Loucy (cell line): ENCODE data around the gene TRAF3.

Experiments
- H2AFZ ChIP-seq: fragments of 200-600 bp; sonication (generic); 2 replicates; pipeline ENCODE4 v1.6.0; 2016; ENCODE audit warnings: antibody characterized with exemption, mild to moderate bottlenecking, low read length, moderate library complexity
- H3F3A ChIP-seq: fragments of 200-600 bp; 2 replicates; pipeline ENCODE4 v1.6.0; 2016; ENCODE audit warnings: antibody characterized with exemption, low read depth, mild to moderate bottlenecking
- H3K27me3 ChIP-seq: fragments of 200-600 bp; sonication (generic); 2 replicates; pipeline ENCODE4 v1.6.1; 2014; ENCODE audit warnings: low read length, mild to moderate bottlenecking; ENCODE audit not compliant: insufficient read depth, poor library complexity, severe bottlenecking
- H3K36me3 ChIP-seq: fragments of 200-600 bp; sonication (generic); 2 replicates; pipeline ENCODE4 v1.6.1; 2016; ENCODE audit warnings: low read length; ENCODE audit not compliant: insufficient read depth
- H3K4me1 ChIP-seq: fragments of 200-600 bp; sonication (generic); 2 replicates; pipeline ENCODE4 v1.5.1; 2014; ENCODE audit warnings: low read length, mild to moderate bottlenecking; ENCODE audit not compliant: insufficient read depth, poor library complexity, severe bottlenecking
- H3K4me2 ChIP-seq: fragments of 200-600 bp; sonication (generic); 2 replicates; pipeline ENCODE4 v1.6.0; 2014; ENCODE audit warnings: antibody characterized with exemption, low read length, low read depth, mild to moderate bottlenecking; ENCODE audit not compliant: poor library complexity, severe bottlenecking
- H3K4me3 ChIP-seq: fragments of 200-600 bp; sonication (generic); 2 replicates; pipeline ENCODE4 v1.5.1; 2014; ENCODE audit warnings: low read length, mild to moderate bottlenecking, mixed read lengths; ENCODE audit not compliant: poor library complexity, severe bottlenecking
- H3K79me2 ChIP-seq: fragments of 200-600 bp; sonication (generic); 2 replicates; pipeline ENCODE4 v1.6.1; 2014; ENCODE audit warnings: low read length; ENCODE audit not compliant: insufficient read depth
- H3K9ac ChIP-seq: fragments of 200-600 bp; sonication (generic); 2 replicates; pipeline ENCODE4 v1.6.0; 2014; ENCODE audit warnings: mild to moderate bottlenecking, low read depth, low read length, moderate library complexity; ENCODE audit not compliant: poor library complexity, severe bottlenecking
- H3K9me2 ChIP-seq: fragments of 200-600 bp; sonication (generic); replicated peaks from 2 replicates; pipeline ENCODE4 v1.6.1; 2016; ENCODE audit warnings: low read depth, low read length, mixed read lengths
- H3K9me3 ChIP-seq: fragments of 200-600 bp; sonication (generic); 2 replicates; pipeline ENCODE4 v1.6.1; 2014; ENCODE audit warnings: mild to moderate bottlenecking, antibody characterized with exemption, low read length, low read depth; ENCODE audit not compliant: insufficient read depth
- H4K20me1 ChIP-seq: fragments of 200-600 bp; sonication (generic); 2 replicates; pipeline ENCODE4 v1.6.0; 2014; ENCODE audit warnings: antibody characterized with exemption, low read length, mild to moderate bottlenecking; ENCODE audit not compliant: insufficient read depth, poor library complexity, severe bottlenecking
- EZH2phosphoT487 ChIP-seq: fragments of 200-600 bp; IDR thresholded peaks from 2 replicates; pipeline ENCODE4 v1.6.1; 2018; ENCODE audit warnings: antibody characterized with exemption, mild to moderate bottlenecking, moderate library complexity, borderline replicate concordance
- TF ChIP-seq, protein P1 (sequence below): fragments of 200-600 bp; sonication (generic); conservative IDR thresholded peaks from 2 replicates; pipeline ENCODE4 v1.5.1; 2014; ENCODE audit warnings: mild to moderate bottlenecking, antibody characterized with exemption, low read length

Gene TRAF3

DNA sequence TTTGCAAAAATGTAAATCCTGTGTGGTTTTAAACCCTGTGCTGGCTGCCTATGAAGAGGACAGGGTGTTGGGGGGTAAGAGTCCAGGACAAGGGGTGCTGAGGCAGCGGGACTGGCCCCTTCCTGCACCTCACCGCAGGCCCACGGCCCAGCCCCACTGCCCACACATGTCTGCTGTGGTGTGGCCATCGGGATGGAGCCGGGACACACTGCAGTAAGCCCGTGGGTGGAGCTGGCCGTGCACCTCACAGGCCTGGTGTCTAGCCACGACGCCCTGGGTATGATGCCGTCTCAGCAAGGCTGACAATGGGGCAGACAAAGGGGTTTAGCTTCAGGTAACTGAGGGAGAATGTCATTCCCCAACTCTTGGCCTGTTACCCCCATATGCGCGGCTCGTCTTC is 164.8 kb downstream of the TRAF3 start:
- no peaks in the 10 kb centered on the region for H3K9me3 ChIP-seq
- no peak overlapping the region for H3K4me2 ChIP-seq
- no peak overlapping the region for H3K9ac ChIP-seq
- H4K20me1 ChIP-seq: no peaks in the 10 kb centered on the region
- no peaks in the 10 kb centered on the region for H3F3A ChIP-seq
- no peaks in the 10 kb centered on the region for H3K36me3 ChIP-seq
- H3K79me2 ChIP-seq: no peaks in the 10 kb centered on the region
- TF ChIP-seq, protein P1, sequence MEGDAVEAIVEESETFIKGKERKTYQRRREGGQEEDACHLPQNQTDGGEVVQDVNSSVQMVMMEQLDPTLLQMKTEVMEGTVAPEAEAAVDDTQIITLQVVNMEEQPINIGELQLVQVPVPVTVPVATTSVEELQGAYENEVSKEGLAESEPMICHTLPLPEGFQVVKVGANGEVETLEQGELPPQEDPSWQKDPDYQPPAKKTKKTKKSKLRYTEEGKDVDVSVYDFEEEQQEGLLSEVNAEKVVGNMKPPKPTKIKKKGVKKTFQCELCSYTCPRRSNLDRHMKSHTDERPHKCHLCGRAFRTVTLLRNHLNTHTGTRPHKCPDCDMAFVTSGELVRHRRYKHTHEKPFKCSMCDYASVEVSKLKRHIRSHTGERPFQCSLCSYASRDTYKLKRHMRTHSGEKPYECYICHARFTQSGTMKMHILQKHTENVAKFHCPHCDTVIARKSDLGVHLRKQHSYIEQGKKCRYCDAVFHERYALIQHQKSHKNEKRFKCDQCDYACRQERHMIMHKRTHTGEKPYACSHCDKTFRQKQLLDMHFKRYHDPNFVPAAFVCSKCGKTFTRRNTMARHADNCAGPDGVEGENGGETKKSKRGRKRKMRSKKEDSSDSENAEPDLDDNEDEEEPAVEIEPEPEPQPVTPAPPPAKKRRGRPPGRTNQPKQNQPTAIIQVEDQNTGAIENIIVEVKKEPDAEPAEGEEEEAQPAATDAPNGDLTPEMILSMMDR: no peak
- no peak for TF ChIP-seq EZH2phosphoT487
- no peaks in the 10 kb centered on the region for H3K9me2 ChIP-seq
- H3K4me1 ChIP-seq: no peaks in the 10 kb centered on the region
- no peak overlapping the region for H3K4me3 ChIP-seq
- H3K27me3 ChIP-seq: no peaks in the 10 kb centered on the region
- no peak overlapping the region for H2AFZ ChIP-seq

DNA sequence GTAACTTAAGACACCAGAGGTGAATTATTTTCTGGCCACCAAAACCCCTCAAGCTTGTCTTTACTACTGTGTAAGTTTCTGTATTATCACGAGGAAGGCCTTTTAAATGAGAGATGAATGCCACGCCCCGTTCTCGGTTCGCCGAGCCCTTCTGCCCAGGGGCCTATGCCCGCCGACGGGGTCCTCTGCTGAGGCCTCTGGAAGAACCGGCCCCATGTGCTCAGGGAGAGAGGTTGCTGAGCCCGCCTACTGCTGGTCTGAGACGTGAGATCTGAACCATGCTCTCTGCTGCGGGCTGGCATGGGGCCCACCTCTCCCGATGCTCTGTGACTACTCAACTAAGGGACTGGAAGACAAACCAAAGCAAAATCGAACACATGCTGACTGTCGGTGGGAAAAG is 166.2 kb downstream of the TRAF3 start:
- Histone ChIP-seq H3K9me3 (no peaks in the 10 kb centered on the region), H3F3A (no peaks in the 10 kb centered on the region), H4K20me1 (no peaks in the 10 kb centered on the region), H3K27me3 (no peaks in the 10 kb centered on the region), H3K36me3 (no peaks in the 10 kb centered on the region), H3K4me1 (no peaks in the 10 kb centered on the region), H3K4me2 (no peak overlapping the region), H3K9me2 (no peaks in the 10 kb centered on the region), H2AFZ (no peak overlapping the region), H3K79me2 (no peaks in the 10 kb centered on the region), H3K9ac (no peak overlapping the region), H3K4me3 (no peak overlapping the region)
- TF ChIP-seq, protein P1: no peak
- TF ChIP-seq EZH2phosphoT487: no peak

DNA sequence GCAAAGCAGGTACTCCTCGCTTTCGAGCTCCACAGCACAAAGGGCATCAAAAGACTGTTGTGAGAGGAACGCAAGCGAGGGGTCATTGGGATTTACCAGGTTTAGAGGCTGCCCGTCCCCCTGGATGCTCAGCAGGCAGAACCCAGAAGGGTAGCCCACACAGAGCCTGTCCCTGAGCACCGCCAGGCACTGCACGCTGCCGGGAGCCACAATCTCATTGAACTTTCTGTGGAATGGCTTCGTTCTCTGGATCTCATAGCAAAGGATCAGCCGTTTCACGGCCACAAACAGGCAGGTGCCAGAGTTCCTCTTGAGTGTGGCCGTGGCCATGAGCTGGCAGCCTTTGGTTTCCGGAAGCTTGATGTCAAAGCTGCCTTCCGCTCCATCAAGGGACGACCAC is 166.7 kb downstream of the TRAF3 start:
- H2AFZ ChIP-seq: no peak overlapping the region
- no peaks in the 10 kb centered on the region for H3K27me3 ChIP-seq
- TF ChIP-seq, protein P1: no peak
- no peak for TF ChIP-seq EZH2phosphoT487
- H3K4me1 ChIP-seq: peaks cover 4% of the 10 kb centered on the region
- no peak overlapping the region for H3K4me2 ChIP-seq
- H3K9ac ChIP-seq: no peak overlapping the region
- H3K36me3 ChIP-seq: no peaks in the 10 kb centered on the region
- no peaks in the 10 kb centered on the region for H4K20me1 ChIP-seq
- H3F3A ChIP-seq: no peaks in the 10 kb centered on the region
- H3K4me3 ChIP-seq: no peak overlapping the region
- no peaks in the 10 kb centered on the region for H3K9me2 ChIP-seq
- no peaks in the 10 kb centered on the region for H3K79me2 ChIP-seq
- H3K9me3 ChIP-seq: no peaks in the 10 kb centered on the region
